Measurements from ENCODE around the gene TRMT6. TPM values are rescaled to one million over a fixed set of nuclear protein-coding genes. Genes with fewer than 3 reads are reported as not detected.

TRMT6 gene
- total and polyA plus RNA-seq, 10 of the 15 experiments (the other 5 are each of a cell fraction or from before 2014, with no cell fraction given): 18.2 to 35.5 (median 22.6) TPM

- Histone ChIP-seq H4K20me1 (ENCODE audit: control insufficient read depth, insufficient read depth) (no peaks in the 10 kb centered on the region), H3K4me1 (ENCODE audit: control insufficient read depth, insufficient read depth, low read length) (no peaks in the 10 kb centered on the region), H3K9me3 (replicated peaks; ENCODE audit: control insufficient read depth, insufficient read depth, low read length) (no peaks in the 10 kb centered on the region), H2AFZ (ENCODE audit: control insufficient read depth, low read depth, low read length) (no peak overlapping the region), H3K4me2 (ENCODE audit: control insufficient read depth, insufficient read depth) (no peak overlapping the region), H3K27me3 (replicated peaks in 1 of 2; ENCODE audit: control insufficient read depth in 2 of 2, insufficient read depth in 2 of 2, low read length in 1 of 2) (no peaks in the 10 kb centered on the region), H3K4me3 (no peak overlapping the region), H3K27ac (ENCODE audit: control insufficient read depth, insufficient read depth) (no peak overlapping the region), H3K79me2 (ENCODE audit: control insufficient read depth, insufficient read depth, low read length) (no peaks in the 10 kb centered on the region), H3K9ac (ENCODE audit: control insufficient read depth, insufficient read depth, low read length) (no peak overlapping the region), H3K36me3 (ENCODE audit: control insufficient read depth in 2 of 2, insufficient read depth in 2 of 2, low read length in 1 of 2) (no peaks in the 10 kb centered on the region)
- in situ Hi-C loops (cut with MboI) (no loop called here), intact Hi-C loops (cut with micrococcal nuclease; ENCODE audit: unreplicated experiment) (no loop called here)
- FAIRE-seq: no peak
- WGBS (ENCODE audit: insufficient coverage, insufficient replicate concordance, low lambda C conversion rate, missing lambda C conversion rate): 5% methylated on average over 1 of the region's 1 CpG
- ChIA-PET RAD21 (ENCODE audit: unreplicated experiment) (no interaction called here), POLR2A (no interaction called here), SMC1A (ENCODE audit: uncharacterized antibody, unreplicated experiment) (no interaction called here), CTCF (interaction anchor here (1.1 to 1.7 kb wide), 2 partner anchors 13 to 70 kb away, joined by 3 to 5 read pairs; no protein-coding TSS in a partner anchor)
- no peak for DNase-seq (ENCODE audit: low read depth, low spot score)
- no peak for TF ChIP-seq MTA3 (IDR thresholded peaks at IDR 0.05; ENCODE audit: borderline replicate concordance, low read length)
- TF ChIP-seq ZBTB40 (IDR thresholded peaks at IDR 0.05; ENCODE audit: borderline replicate concordance): no peak
- TF ChIP-seq USF2 (IDR thresholded peaks at IDR 0.05; ENCODE audit: borderline replicate concordance, low read depth, low read length): no peak
- no peak for TF ChIP-seq CHD4 (IDR thresholded peaks at IDR 0.05)
- TF ChIP-seq PRDM15 (CRISPR knock-in tag; IDR thresholded peaks at IDR 0.05): no peak
- TF ChIP-seq ZNF24 (IDR thresholded peaks at IDR 0.05): no peak
- TF ChIP-seq JUNB (IDR thresholded peaks at IDR 0.05): no peak
- TF ChIP-seq SP1 (IDR thresholded peaks at IDR 0.05; ENCODE audit: low read depth, low read length): no peak
- TF ChIP-seq SREBF1 (IDR thresholded peaks at IDR 0.05; ENCODE audit: low read length): no peak
- TF ChIP-seq YBX1 (IDR thresholded peaks at IDR 0.05): no peak
- BruUV-seq (replicated peaks): no TSS peak
- ATAC-seq: no peak
Observed at GRCh38 chr20:5920581-5920980, 29.8 kb downstream of the TRMT6 start.

All from GM12878 (cell line).